ENCODE results near the gene KCNQ2.
A peak's percentile ranks its signal among the peaks of the same experiment; 100 is the strongest.

Gene KCNQ2

DNA sequence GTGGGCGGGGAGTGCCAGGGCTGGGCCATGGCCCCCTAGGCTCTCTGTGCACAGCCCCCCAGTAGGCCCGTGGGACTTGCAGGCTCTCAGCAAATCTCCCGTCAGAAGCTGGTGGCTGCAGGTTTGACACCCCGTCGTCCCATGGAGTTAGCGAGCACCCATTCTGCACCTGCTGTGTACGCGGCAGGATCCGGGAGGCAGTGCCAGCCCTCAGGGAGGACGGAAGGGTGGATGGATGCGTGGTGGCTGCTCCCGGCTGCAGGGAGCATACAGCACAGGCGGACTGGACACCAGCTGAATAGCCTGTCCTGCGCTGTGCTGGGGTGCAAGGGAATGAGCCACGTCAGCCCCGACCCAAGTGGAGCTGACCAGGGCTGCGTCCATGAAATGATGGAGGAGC lies 78.9 kb downstream of the KCNQ2 start:
- TF ChIP-seq, protein P1, sequence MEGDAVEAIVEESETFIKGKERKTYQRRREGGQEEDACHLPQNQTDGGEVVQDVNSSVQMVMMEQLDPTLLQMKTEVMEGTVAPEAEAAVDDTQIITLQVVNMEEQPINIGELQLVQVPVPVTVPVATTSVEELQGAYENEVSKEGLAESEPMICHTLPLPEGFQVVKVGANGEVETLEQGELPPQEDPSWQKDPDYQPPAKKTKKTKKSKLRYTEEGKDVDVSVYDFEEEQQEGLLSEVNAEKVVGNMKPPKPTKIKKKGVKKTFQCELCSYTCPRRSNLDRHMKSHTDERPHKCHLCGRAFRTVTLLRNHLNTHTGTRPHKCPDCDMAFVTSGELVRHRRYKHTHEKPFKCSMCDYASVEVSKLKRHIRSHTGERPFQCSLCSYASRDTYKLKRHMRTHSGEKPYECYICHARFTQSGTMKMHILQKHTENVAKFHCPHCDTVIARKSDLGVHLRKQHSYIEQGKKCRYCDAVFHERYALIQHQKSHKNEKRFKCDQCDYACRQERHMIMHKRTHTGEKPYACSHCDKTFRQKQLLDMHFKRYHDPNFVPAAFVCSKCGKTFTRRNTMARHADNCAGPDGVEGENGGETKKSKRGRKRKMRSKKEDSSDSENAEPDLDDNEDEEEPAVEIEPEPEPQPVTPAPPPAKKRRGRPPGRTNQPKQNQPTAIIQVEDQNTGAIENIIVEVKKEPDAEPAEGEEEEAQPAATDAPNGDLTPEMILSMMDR (IDR thresholded peaks at IDR 0.05; ENCODE audit: unreplicated experiment in 3 of 3) = no peak
- peak overlapping the region in 1 of 3 experiments; percentile 10 for H3K4me3 Mint-ChIP-seq
- H3K36me3 Mint-ChIP-seq (ENCODE audit: low read depth) = no peaks in the 10 kb centered on the region
- H3K9me3 Mint-ChIP-seq = peaks cover 25% of the 10 kb centered on the region
- peaks cover 19% of the 10 kb centered on the region for H3K4me1 Mint-ChIP-seq
- peaks cover 17% of the 10 kb centered on the region for H3K27me3 Mint-ChIP-seq (ENCODE audit: low read depth)
- H3K27ac Mint-ChIP-seq = peak overlapping the region; percentile 73 to 84 (median 76)

DNA sequence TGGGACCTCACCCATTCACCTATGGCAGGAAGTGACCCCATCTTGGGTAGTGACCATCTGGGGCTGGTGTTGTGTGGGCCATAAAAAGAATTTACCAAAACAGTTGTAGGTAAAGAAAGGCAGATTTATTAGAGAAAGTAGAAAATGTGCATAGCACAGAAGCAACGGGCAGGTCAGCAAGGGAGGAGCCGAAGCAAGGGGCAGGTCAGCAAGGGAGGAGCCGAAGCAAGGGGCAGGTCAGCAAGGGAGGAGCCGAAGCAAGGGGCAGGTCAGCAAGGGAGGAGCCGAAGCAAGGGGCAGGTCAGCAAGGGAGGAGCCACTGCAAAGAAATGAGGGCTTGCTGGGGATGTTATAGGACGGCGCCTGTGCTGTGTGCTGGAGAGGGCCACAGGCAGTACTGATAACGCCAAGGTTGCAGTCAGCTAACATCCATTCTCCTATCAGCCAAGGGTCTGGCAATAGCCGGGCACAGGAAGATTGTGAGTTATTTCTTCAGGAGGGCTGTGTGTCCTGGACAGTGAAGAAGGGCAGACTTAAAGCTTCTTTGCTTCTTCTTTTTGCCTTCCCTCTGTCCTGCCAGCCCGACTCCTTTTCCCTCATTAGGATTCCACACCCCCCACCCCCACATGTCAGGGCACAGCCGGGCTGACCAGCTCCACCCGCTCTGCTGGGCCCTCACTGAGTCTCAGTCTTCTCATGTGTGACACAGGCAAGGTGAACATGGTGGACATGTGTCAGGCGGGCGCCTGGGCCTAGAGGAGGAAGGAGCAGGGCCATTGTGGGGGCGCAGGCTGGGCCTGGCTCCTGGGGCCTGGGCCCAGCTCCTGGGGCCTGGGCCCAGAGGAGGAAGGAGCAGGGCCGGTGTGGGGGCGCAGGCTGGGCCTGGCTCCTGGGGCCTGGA lies 79.7 kb downstream of the KCNQ2 start:
- H3K4me1 Mint-ChIP-seq = peaks cover 19% of the 10 kb centered on the region
- peaks cover 5% of the 10 kb centered on the region for H3K36me3 Mint-ChIP-seq (ENCODE audit: low read depth)
- H3K27ac Mint-ChIP-seq = no peak overlapping the region
- H3K9me3 Mint-ChIP-seq = peaks cover 30% of the 10 kb centered on the region
- peaks cover 16% of the 10 kb centered on the region for H3K27me3 Mint-ChIP-seq (ENCODE audit: low read depth)
- no peak overlapping the region for H3K4me3 Mint-ChIP-seq
- TF ChIP-seq, protein P1 (IDR thresholded peaks at IDR 0.05; ENCODE audit: unreplicated experiment in 3 of 3) = no peak

DNA sequence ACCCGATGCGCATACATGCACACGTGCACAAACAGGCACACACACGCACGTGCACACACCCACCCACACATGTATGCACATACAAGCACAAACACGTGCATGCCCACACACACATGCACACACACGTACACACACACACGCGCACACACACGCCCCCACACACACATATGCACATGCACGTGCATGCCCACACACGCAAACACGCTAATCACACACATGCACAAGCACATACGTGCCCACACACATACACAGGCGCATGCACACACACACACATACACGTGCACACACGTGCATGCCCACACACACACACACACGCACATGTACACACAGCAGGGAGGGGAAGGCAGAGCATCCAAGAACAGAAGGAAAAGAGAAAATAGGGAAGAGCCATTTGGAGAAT lies 84.5 kb downstream of the KCNQ2 start:
- no peak overlapping the region for H3K4me3 Mint-ChIP-seq
- H3K36me3 Mint-ChIP-seq (ENCODE audit: low read depth) = peaks cover 10% of the 10 kb centered on the region
- H3K27me3 Mint-ChIP-seq (ENCODE audit: low read depth) = peaks cover 9% of the 10 kb centered on the region
- TF ChIP-seq, protein P1 (IDR thresholded peaks at IDR 0.05; ENCODE audit: unreplicated experiment in 3 of 3) = no peak
- no peak overlapping the region for H3K27ac Mint-ChIP-seq
- H3K9me3 Mint-ChIP-seq = peaks cover 53% of the 10 kb centered on the region
- peaks cover 5% of the 10 kb centered on the region for H3K4me1 Mint-ChIP-seq

DNA sequence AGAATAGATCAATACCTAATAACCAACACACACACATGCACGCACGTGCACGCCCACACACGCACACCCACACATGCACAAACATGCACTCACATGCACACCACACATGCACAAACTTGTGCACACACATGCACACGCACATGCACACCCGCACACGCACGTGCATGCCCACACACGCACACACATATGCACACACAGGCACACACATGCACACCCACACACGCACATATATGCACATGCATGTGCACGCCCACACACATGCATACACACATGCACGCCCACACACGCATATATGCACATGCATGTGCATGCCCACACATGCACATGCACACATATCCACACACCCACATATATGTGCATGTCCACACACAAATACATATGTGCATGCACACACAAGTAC lies 85.1 kb downstream of the KCNQ2 start:
- Mint-ChIP-seq H3K27ac (no peak overlapping the region), H3K4me3 (no peak overlapping the region), H3K27me3 (ENCODE audit: low read depth) (peaks cover 13% of the 10 kb centered on the region), H3K9me3 (peaks cover 53% of the 10 kb centered on the region), H3K36me3 (ENCODE audit: low read depth) (peaks cover 10% of the 10 kb centered on the region), H3K4me1 (peaks cover 2% of the 10 kb centered on the region)
- TF ChIP-seq, protein P1 (IDR thresholded peaks at IDR 0.05; ENCODE audit: unreplicated experiment in 3 of 3) = no peak

DNA sequence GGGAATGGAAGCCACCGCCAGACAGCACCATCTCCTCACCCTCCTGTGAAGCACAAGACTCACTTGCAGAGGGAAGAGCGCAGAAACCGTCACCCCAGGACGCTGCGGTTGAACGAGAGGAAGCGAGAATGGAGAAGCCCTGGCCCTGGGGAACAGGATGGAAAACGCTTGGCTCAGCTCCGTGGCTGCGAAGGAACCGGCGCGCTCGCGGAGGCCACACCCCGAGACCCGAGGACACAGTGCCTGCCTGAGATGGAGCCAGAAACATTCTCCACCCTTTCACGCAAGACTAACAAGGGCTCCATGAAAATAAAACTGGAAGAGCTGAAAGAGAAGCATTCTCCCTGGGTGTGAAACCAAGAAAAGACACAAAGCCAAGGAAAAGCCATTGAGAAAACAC lies 86.0 kb downstream of the KCNQ2 start:
- Mint-ChIP-seq H3K36me3 (ENCODE audit: low read depth) (peaks cover 10% of the 10 kb centered on the region), H3K27ac (no peak overlapping the region), H3K4me1 (no peaks in the 10 kb centered on the region), H3K27me3 (ENCODE audit: low read depth) (peaks cover 13% of the 10 kb centered on the region), H3K9me3 (peaks cover 51% of the 10 kb centered on the region), H3K4me3 (no peak overlapping the region)
- TF ChIP-seq, protein P1 (IDR thresholded peaks at IDR 0.05; ENCODE audit: unreplicated experiment in 3 of 3) = no peak

DNA sequence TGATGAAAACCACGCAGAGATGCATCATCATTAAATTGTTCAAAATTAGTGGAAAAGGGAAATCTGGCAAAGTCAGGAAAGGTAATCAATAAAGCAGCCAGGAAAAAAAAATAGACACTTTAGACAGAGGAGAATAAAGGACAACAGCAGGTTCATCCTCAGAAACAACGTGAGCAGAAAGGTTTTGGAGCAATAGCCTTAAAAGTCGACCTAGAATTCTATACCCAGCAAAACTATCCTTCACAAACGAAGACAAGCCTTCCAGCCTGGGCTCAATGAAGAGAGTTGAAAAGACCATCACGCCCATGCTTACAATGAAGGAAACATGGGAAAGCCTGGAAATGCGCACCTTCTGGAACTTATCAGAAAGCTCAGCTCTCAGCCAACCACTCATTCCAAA lies 86.6 kb downstream of the KCNQ2 start:
- peaks cover 13% of the 10 kb centered on the region for H3K27me3 Mint-ChIP-seq (ENCODE audit: low read depth)
- H3K27ac Mint-ChIP-seq = no peak overlapping the region
- TF ChIP-seq, protein P1 (IDR thresholded peaks at IDR 0.05; ENCODE audit: unreplicated experiment in 3 of 3) = no peak
- no peaks in the 10 kb centered on the region for H3K4me1 Mint-ChIP-seq
- peaks cover 44% of the 10 kb centered on the region for H3K9me3 Mint-ChIP-seq
- peaks cover 10% of the 10 kb centered on the region for H3K36me3 Mint-ChIP-seq (ENCODE audit: low read depth)
- H3K4me3 Mint-ChIP-seq = no peak overlapping the region

All from nephron (organoid).